Ramos (cell line): Measurements from ENCODE around the gene TNP2.
"Not testable (repeated sequence)": the region's sequence is repeated elsewhere in the genome, so short reads cannot be mapped to it uniquely, and the experiment has no call there.

Experiments used
- in situ Hi-C: fragments of 300-500 bp; cut with MboI; formaldehyde crosslinking; loops from one replicate; pipeline ENCODE4 v1.14.3; 2022; ENCODE audit warnings: low sequenced_read_pairs; ENCODE audit not compliant: unreplicated experiment

TNP2 gene

DNA sequence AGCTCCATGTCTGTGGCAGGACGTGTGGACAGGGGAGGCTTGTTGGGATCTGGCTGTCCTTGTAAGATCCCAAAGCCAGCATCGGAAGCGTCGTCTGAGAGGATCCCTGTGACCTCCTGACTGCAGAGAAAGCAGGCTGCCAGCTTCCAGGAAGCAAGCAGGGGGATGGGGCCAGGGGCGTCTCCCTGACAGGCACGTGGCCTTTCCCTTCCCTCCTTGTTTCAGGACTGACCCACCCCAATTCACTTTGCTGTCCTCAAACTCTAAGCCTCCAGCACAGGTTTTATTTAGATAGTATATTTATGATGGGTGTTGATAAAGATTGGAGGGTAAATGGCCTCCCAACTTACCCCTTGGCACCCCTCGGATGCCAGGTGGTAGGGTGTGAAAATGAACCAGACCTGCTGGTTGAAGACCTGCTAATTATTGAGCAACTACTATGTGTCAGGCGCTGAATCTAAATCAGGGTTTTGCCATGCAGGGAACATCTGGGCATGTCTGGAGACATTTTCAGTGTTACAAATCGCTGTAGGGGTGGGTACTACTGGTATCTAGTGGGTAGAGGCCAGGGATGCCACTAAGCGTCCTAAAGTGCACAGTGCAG, 37.7 kb downstream of the TNP2 start:
- in situ Hi-C loops: no loop called here

GRCh38 chr16:11229906-11230305, 39.2 kb downstream of the TNP2 start:
- in situ Hi-C loops: no loop called here

- in situ Hi-C loops: no loop called here
Measured at GRCh38 chr16:11229432-11229831, 39.7 kb downstream of the TNP2 start.

DNA sequence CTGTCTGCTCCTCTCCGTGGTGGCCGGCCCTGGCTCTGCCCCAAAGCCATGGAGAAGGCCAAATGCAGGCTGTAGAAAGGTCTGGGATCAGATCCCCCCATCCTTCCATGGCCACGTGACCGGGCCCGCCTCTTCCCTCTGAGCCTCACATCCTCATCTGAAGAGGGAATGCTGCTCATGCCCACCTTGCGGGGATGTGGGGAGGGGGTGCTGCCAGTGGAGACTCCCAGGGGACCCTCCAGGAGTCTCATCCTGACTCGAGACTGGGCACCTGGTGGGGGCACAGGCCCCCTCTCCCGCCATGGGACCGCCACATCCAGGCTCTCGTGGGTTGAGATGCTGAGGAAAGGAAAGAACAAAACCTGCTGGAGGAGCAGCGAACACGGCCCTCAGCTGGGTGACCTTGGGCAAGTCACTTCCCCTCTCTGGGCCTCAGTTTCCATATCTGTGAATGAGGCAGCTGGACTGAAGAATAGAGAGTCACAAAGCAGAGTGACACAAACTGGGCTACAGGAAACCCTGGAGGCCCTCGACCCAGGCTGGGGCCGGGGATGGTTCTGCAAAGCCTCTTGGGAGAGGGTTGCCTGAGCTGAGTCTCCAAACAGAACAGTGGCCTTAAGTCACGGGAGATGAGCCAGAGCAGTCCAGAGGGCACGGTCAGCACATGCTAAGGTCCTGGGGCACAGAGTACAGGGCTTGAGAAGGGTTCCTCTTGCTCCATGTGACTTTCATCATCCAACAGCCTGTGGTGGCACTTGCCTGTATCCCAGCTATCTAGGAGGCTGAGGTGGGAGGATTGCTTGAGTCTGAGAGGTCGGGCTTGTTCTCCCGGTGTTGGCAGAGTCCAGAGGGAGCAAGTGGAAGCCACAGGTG, 43.2 kb downstream of the TNP2 start:
- in situ Hi-C loops: no loop called here

DNA sequence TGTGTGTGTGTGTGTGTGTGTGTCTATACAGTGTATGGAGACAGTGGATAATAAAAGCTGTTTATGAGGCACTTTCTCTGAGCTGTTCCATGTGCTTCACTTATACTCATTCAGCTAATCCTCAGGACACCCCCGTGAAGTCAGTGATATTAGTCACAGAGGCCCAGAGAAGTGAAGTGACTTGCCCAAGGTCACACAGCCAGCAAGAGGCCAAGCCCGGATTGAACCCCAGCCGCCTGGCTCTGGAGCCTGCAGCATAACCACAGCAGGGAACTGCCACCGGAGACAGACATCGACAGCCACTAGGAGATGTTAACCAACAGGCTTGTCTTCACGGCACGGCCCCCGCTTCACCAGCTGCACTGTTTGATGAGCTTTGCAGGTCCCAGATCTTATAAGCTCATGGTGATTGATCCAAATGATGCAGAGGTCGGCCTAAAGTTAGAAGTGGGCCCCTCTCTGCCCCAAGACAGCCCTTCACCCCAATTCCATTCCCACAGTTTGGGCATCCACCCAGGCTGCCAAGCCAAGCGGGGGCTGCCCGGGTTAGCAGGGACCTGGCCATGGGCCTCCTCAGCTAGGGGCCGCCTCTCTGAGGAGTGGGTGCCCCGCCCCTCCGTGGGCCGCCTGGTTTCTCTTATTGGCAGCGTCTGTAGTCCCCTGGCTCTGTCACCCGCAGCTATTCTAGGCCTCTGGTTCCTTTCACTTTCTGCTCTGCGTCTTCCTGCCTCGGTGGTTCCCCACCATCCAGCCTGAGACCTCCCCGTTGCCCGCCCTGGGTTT, 44.0 kb downstream of the TNP2 start:
- in situ Hi-C loops: no loop called here

DNA sequence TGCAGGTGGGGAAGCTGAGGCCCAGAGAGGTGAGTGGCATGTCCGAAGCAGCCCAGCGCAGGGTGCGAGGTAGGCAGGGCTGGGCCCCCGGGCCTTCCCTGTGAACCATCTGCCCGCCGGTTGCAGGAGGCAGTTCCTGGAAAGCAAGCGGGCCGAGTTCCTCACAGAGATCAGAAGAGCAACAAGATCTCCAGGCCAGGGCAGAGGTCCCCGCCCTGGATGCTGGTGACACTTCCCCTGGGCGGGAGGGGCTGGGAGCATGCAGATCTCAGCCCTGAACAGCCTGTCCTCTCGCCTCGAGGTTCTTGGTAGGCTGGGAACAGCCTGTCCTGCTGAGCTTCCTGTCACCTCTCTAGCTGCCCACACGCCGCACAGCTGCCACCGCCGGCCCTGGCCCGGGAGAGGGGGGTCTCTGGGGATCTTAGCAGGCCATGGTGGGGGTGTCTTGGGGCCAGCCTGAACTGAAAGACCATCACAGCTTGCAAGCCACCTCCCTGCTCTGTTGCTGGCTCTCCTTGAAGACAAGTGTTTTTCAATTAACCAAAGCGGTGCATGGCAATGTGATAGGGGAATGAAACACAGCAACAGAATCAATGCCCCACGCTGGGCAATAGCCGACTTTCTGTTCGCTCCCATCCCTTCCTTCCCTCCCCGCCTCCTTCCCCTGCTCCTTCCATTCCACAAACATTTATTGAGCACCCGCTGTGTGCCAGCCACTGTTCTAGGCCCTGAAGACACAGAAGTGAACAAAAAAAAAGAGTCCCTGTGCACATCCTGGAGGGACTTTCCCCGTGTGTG, 44.8 kb downstream of the TNP2 start:
- in situ Hi-C loops: no loop called here

- in situ Hi-C loops: not testable (repeated sequence)
Measured at GRCh38 chr16:11220507-11220906, 48.6 kb downstream of the TNP2 start.

- in situ Hi-C loops: no loop called here
Measured at GRCh38 chr16:11219178-11219577, 49.9 kb downstream of the TNP2 start.

DNA sequence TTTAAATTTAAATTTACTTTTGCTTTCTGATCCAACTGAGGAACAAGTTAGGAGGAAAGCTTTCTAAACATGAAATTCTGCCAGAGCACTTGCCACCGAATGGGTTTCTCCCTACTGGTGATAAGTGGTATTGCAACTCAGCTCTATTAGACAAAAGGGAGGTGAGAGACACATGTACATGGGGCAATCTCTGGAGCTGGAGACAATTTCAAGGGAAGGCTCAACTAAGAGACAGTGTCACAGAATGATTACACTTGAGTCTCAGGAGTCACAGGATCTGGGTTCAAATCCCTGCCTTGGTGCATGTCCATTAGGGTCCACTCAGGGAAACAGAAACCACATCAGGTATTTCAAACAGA, 50.5 kb downstream of the TNP2 start:
- in situ Hi-C loops: no loop called here
